Osteoblast (primary cell): ENCODE data around the gene NAB1. TPM values are rescaled to one million over a fixed set of nuclear protein-coding genes. Genes with fewer than 3 reads are reported as not detected.

Source experiments
- DNase-seq: peaks from one replicate; pipeline ENCODE4 v3.0.0; 2011; ENCODE audit warnings: low spot score, mixed read lengths; ENCODE audit not compliant: insufficient read length; ENCODE audit errors: missing footprints
- H2AFZ ChIP-seq: 2 replicates; pipeline ENCODE4 v1.6.0; 2011; ENCODE audit warnings: mild to moderate bottlenecking, low read length
- H3K27ac ChIP-seq: 2 replicates; pipeline ENCODE4 v1.5.1; 2011; ENCODE audit warnings: mild to moderate bottlenecking, low read depth, low read length, moderate library complexity
- H3K27me3 ChIP-seq: 2 replicates; pipeline ENCODE4 v1.6.0; 2012; ENCODE audit warnings: mild to moderate bottlenecking, control low read depth, inconsistent platforms, low read length, moderate library complexity; ENCODE audit not compliant: insufficient read depth
- H3K36me3 ChIP-seq: 2 replicates; pipeline ENCODE4 v1.5.1; 2011; ENCODE audit warnings: mild to moderate bottlenecking, low read length, control low read depth, moderate library complexity; ENCODE audit not compliant: insufficient read depth
- H3K4me1 ChIP-seq: 2 replicates; pipeline ENCODE4 v1.5.1; 2011; ENCODE audit warnings: mild to moderate bottlenecking, low read length, control low read depth, moderate library complexity; ENCODE audit not compliant: insufficient read depth
- H3K4me2 ChIP-seq: 2 replicates; pipeline ENCODE4 v1.6.0; 2011; ENCODE audit warnings: mild to moderate bottlenecking, low read length; ENCODE audit not compliant: insufficient read depth
- H3K4me3 ChIP-seq: fragments of 200-600 bp; sonication (generic); 3 replicates; pipeline ENCODE4 v1.5.1; 2012; ENCODE audit warnings: mild to moderate bottlenecking, low read length, inconsistent platforms; ENCODE audit not compliant: insufficient read depth
- H3K79me2 ChIP-seq: 2 replicates; pipeline ENCODE4 v1.6.0; 2012; ENCODE audit warnings: mild to moderate bottlenecking, low read length, control low read depth, inconsistent platforms; ENCODE audit not compliant: insufficient read depth
- H3K9me3 ChIP-seq: 2 replicates; pipeline ENCODE4 v1.5.1; 2011; ENCODE audit warnings: low read depth, low read length, control low read depth
- H4K20me1 ChIP-seq: 2 replicates; pipeline ENCODE4 v1.6.0; 2012; ENCODE audit warnings: mild to moderate bottlenecking, low read length, control low read depth; ENCODE audit not compliant: insufficient read depth
- CTCF ChIP-seq: IDR thresholded peaks from 2 replicates; pipeline ENCODE4 v1.5.1; 2011; ENCODE audit warnings: mild to moderate bottlenecking, low read depth, low read length, moderate library complexity; ENCODE audit errors: extremely low read depth
- total RNA-seq: library from RNA; depleted of rRNA; stranded (reverse); fragments of >200 nt; gene quantifications from 2 replicates; pipeline ENCODE4 v1.2.3, GENCODE V29; 2012

Gene NAB1
- total RNA-seq, 1 donor, result 44.2 TPM

- Histone ChIP-seq H3K9me3 (no peaks in the 10 kb centered on the region), H3K27me3 (no peaks in the 10 kb centered on the region), H2AFZ (no peak overlapping the region), H3K4me1 (peaks cover 13% of the 10 kb centered on the region), H3K79me2 (peaks cover 22% of the 10 kb centered on the region), H3K4me2 (no peak overlapping the region), H3K27ac (no peak overlapping the region), H4K20me1 (no peaks in the 10 kb centered on the region), H3K36me3 (peaks cover 20% of the 10 kb centered on the region), H3K4me3 (no peak overlapping the region)
- TF ChIP-seq CTCF, result no peak
- peak; percentile 31 for DNase-seq
Observed at GRCh38 chr2:190677255-190677654, 28.4 kb downstream of the NAB1 start.

DNA sequence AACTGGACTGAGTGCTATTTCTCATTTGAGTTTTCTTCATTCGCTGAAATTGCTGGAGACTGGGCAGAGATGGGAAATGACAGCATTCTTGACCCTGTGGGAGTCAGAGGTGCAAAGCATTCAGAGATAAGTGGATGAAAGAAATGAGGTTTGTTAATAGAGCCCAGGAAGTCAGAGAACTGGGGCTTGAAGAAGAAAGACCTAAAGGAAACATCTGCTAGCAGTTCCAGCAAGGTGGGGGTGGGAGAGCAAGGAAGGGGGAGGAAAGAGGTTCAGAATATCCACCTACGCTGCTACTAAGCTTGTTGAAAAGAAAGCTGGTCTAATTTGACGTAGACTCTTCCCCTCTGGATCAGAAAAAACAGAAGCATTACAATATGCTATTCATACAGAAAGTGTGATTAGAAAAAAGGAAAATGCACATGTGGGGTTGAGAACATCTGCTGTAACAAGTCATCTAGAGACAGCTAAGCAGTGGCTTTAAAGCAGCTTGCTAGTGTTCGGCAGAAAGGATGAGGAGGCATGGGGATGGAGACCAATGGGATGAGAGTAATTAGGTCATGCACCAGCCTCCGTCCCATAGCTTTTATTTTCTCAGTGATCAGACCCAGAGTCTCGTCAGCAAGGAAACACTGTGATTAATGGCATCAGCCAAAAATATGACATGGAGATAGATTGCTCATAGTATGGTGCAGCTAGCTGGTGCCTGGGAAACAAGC is 29.7 kb downstream of the NAB1 start:
- peak overlapping the region; percentile 16 for H3K4me2 ChIP-seq
- no peak overlapping the region for H3K4me3 ChIP-seq
- DNase-seq, result peak; percentile 6

GRCh38 chr2:190679391-190679790 is 30.5 kb downstream of the NAB1 start:
- Histone ChIP-seq H3K36me3 (peaks cover 11% of the 10 kb centered on the region), H4K20me1 (no peaks in the 10 kb centered on the region), H3K4me1 (peaks cover 21% of the 10 kb centered on the region), H3K9me3 (no peaks in the 10 kb centered on the region), H3K79me2 (peaks cover 22% of the 10 kb centered on the region), H3K27me3 (no peaks in the 10 kb centered on the region), H3K27ac (peak overlapping the region; percentile 6), H3K4me3 (no peak overlapping the region), H2AFZ (no peak overlapping the region), H3K4me2 (no peak overlapping the region)
- no peak for TF ChIP-seq CTCF
- DNase-seq, result no peak

More for the DNA sequence above, 29.7 kb downstream of the NAB1 start:
- Histone ChIP-seq H3K27me3 (no peaks in the 10 kb centered on the region), H3K36me3 (peaks cover 19% of the 10 kb centered on the region), H3K27ac (peak overlapping the region; percentile 3), H3K4me1 (peaks cover 18% of the 10 kb centered on the region), H3K79me2 (peaks cover 22% of the 10 kb centered on the region), H4K20me1 (no peaks in the 10 kb centered on the region), H2AFZ (no peak overlapping the region), H3K9me3 (no peaks in the 10 kb centered on the region)
- no peak for TF ChIP-seq CTCF

GRCh38 chr2:190679813-190680591 is 31.1 kb downstream of the NAB1 start:
- no peak overlapping the region for H3K4me3 ChIP-seq
- H3K36me3 ChIP-seq, result peaks cover 5% of the 10 kb centered on the region
- H3K4me1 ChIP-seq, result peaks cover 21% of the 10 kb centered on the region
- H3K27me3 ChIP-seq, result no peaks in the 10 kb centered on the region
- H3K4me2 ChIP-seq, result no peak overlapping the region
- peak overlapping the region; percentile 6 for H3K27ac ChIP-seq
- no peak overlapping the region for H2AFZ ChIP-seq
- peak; percentile 52 for TF ChIP-seq CTCF
- H3K79me2 ChIP-seq, result peaks cover 22% of the 10 kb centered on the region
- H4K20me1 ChIP-seq, result no peaks in the 10 kb centered on the region
- no peaks in the 10 kb centered on the region for H3K9me3 ChIP-seq
- DNase-seq, result peak; percentile 57
